Cardiac muscle cell (in vitro differentiated cells and primary cell): ENCODE measurements around the gene ITM2C. TPM values are rescaled to one million over a fixed set of nuclear protein-coding genes. Genes with fewer than 3 reads are reported as not detected.

Experiments used
- DNase-seq, 2 donors: peaks; one replicate each; pipeline versions ENCODE4 v3.0.0 to v3.0.0-alpha.2; 2010 to 2017; ENCODE audit warnings: low read depth in 1 of 2, low spot score in 1 of 2
- H3K27ac ChIP-seq: fragments of 200-600 bp; sonication (generic); 2 replicates; pipeline ENCODE4 v1.5.1; 2016
- H3K27me3 ChIP-seq: fragments of 200-600 bp; sonication (generic); 2 replicates; pipeline ENCODE4 v1.6.0; 2016; ENCODE audit warnings: control low read depth
- H3K36me3 ChIP-seq: fragments of 200-600 bp; sonication (generic); 2 replicates; pipeline ENCODE4 v1.5.1; 2016; ENCODE audit warnings: control low read depth
- H3K4me1 ChIP-seq: fragments of 200-600 bp; sonication (generic); 2 replicates; pipeline ENCODE4 v1.8.1; 2017; ENCODE audit warnings: low read depth, mild to moderate bottlenecking, mixed run types
- H3K4me3 ChIP-seq: fragments of 200-600 bp; sonication (generic); 2 replicates; pipeline ENCODE4 v1.5.1; 2016; ENCODE audit warnings: mild to moderate bottlenecking
- H3K9me3 ChIP-seq: fragments of 200-600 bp; sonication (generic); 2 replicates; pipeline ENCODE4 v1.5.1; 2017; ENCODE audit warnings: low read depth, mild to moderate bottlenecking, control low read depth
- polyA plus RNA-seq: library from polyadenylated mRNA; unstranded; fragments of >200 nt; fragmentation: Nextera tagmentation; extraction: Ambion mirVana; gene quantifications from 2 replicates; pipeline ENCODE4 v1.2.1, GENCODE V29; 2016
- total RNA-seq: library from RNA; depleted of rRNA; stranded (reverse); fragments of >200 nt; gene quantifications from 2 replicates; pipeline ENCODE4 v1.2.3, GENCODE V29; 2016
- TF ChIP-seq, protein P1 (sequence below): IDR thresholded peaks from 2 replicates; pipeline ENCODE4 v1.5.1; 2012; ENCODE audit warnings: low read depth, mild to moderate bottlenecking, low read length

The ITM2C gene
- total and polyA plus RNA-seq, 2 experiments from 2014 or later: 411 to 484 TPM

DNA sequence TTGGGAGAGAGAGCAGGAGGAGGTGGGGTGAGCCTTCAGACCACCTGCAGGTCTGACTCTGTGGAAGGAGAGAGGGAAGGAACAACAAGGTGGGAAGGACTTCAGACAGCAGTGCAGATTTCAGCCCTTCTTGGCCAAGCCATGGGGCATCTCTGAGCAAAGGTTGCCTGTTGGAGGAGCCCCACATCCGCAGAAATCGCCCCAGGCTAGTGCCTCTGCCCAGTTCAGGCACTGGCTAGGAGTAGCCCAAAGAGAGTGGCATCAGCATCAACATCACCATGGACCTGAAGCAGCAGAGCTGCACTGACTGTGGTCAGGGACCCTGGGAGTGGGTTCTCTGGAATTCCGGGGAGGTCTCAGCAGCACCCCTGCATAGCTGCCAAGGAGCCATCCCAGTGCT, 50.1 kb downstream of the ITM2C start:
- no peaks in the 10 kb centered on the region for H3K4me1 ChIP-seq
- TF ChIP-seq, protein P1, sequence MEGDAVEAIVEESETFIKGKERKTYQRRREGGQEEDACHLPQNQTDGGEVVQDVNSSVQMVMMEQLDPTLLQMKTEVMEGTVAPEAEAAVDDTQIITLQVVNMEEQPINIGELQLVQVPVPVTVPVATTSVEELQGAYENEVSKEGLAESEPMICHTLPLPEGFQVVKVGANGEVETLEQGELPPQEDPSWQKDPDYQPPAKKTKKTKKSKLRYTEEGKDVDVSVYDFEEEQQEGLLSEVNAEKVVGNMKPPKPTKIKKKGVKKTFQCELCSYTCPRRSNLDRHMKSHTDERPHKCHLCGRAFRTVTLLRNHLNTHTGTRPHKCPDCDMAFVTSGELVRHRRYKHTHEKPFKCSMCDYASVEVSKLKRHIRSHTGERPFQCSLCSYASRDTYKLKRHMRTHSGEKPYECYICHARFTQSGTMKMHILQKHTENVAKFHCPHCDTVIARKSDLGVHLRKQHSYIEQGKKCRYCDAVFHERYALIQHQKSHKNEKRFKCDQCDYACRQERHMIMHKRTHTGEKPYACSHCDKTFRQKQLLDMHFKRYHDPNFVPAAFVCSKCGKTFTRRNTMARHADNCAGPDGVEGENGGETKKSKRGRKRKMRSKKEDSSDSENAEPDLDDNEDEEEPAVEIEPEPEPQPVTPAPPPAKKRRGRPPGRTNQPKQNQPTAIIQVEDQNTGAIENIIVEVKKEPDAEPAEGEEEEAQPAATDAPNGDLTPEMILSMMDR: no peak
- H3K27me3 ChIP-seq: peaks cover 2% of the 10 kb centered on the region
- H3K4me3 ChIP-seq: no peak overlapping the region
- no peak for DNase-seq
- no peak overlapping the region for H3K27ac ChIP-seq
- no peaks in the 10 kb centered on the region for H3K36me3 ChIP-seq
- no peaks in the 10 kb centered on the region for H3K9me3 ChIP-seq

DNA sequence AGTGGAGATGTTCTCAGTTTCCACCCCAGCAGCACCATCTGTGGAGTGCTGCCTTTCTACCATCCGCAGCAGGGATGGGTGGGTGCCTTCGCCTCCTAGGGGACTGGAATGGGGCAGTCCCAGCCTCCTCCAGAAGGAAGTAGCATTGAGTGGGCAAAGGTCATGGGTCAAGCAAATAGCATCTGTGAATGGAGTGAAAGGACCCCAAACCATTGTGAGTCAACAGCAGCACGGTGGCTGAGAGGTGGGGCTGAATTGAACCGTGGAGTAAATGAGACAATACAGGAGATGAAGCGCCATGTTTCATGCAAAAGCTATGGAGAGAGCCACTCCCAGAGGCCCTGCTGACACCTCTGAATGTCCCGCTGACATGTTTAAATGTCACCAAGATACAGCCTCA, 50.6 kb downstream of the ITM2C start:
- Histone ChIP-seq H3K27me3 (no peaks in the 10 kb centered on the region), H3K4me3 (no peak overlapping the region), H3K27ac (no peak overlapping the region), H3K9me3 (no peaks in the 10 kb centered on the region), H3K36me3 (no peaks in the 10 kb centered on the region), H3K4me1 (no peaks in the 10 kb centered on the region)
- DNase-seq: no peak
- TF ChIP-seq, protein P1: no peak

DNA sequence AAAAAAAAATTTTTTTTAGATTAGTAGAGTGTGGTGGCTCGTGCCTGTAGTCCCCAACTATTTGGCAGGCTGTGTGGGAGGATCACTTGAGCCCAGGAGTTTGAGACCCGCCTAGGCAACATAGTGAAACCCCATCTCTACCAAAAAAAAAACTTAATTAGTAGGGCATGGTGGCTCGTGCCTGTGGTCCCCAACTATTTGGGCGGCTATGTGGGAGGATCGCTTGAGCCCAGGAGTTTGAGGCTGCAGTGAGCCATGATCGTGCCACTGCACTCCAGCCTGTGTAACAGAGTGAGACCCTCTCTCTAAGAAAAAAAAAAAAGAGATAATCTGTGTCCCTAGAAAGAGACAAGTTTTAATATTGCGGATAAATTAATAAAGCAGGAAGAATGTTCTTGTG, 51.5 kb downstream of the ITM2C start:
- H3K4me1 ChIP-seq: no peaks in the 10 kb centered on the region
- H3K27ac ChIP-seq: no peak overlapping the region
- H3K4me3 ChIP-seq: no peak overlapping the region
- H3K36me3 ChIP-seq: no peaks in the 10 kb centered on the region
- DNase-seq: no peak
- TF ChIP-seq, protein P1: no peak
- H3K9me3 ChIP-seq: no peaks in the 10 kb centered on the region
- H3K27me3 ChIP-seq: no peaks in the 10 kb centered on the region

DNA sequence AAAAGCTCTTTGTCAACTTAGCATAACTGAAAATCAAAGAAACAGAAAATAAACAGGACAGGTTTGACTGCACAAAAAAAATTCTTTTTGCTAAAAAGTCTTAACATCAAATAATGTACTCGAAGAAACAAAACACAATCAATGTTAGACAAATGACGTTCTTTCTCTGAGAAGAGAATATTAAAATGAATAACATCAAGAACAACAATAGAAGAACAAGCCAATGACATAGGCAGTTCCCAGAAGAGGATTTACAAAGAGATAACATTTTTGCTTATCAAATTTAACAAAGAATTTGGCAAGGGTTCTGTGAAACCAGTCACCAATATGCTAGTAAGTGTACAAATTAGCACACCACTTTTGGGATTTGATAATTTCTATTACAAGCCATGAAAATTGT, 54.5 kb downstream of the ITM2C start:
- TF ChIP-seq, protein P1: no peak
- Histone ChIP-seq H3K4me1 (no peaks in the 10 kb centered on the region), H3K36me3 (no peaks in the 10 kb centered on the region), H3K4me3 (no peak overlapping the region), H3K9me3 (no peaks in the 10 kb centered on the region), H3K27ac (no peak overlapping the region), H3K27me3 (no peaks in the 10 kb centered on the region)
- DNase-seq: no peak

DNA sequence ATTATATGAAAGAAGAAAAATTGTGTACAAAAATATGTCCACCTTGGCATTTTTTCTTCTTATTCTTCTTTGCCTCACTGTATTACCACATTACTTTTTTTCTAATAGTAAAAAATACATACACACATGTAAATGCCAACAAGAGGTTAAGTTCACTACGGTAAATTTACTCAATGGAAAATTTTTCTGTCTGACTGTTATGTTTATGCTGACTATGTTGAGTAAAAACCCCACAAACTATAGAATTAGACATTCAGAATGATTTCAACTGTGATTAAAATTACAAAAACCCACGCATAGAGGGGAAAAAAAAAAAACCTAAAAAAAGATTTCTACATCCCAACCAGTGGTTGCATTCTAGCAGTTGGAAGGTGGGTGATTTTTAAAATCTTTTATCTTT, 54.9 kb downstream of the ITM2C start:
- H3K27me3 ChIP-seq: no peaks in the 10 kb centered on the region
- TF ChIP-seq, protein P1: no peak
- no peaks in the 10 kb centered on the region for H3K4me1 ChIP-seq
- H3K36me3 ChIP-seq: no peaks in the 10 kb centered on the region
- H3K27ac ChIP-seq: no peak overlapping the region
- no peak for DNase-seq
- H3K9me3 ChIP-seq: no peaks in the 10 kb centered on the region
- no peak overlapping the region for H3K4me3 ChIP-seq

DNA sequence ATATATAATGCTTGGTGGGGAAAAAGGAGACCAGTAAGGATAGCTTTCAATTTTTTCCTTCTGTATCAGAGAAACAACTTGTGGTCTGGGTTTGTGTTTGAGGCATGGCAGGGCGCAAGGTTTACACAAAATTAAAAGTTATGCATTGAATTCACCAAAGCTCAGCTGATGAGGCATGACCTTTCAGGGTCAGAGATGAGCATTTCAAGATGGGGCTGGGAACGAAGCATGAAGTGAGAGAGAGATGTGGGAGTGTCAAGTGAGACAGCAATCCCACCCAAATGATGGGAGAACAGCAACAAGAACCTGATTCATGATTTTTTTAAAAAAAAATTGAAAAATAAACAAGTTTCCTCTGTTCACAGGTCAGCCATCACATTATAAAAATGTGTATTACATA, 55.4 kb downstream of the ITM2C start:
- Histone ChIP-seq H3K9me3 (no peaks in the 10 kb centered on the region), H3K27ac (no peak overlapping the region), H3K36me3 (no peaks in the 10 kb centered on the region), H3K27me3 (no peaks in the 10 kb centered on the region), H3K4me3 (no peak overlapping the region), H3K4me1 (no peaks in the 10 kb centered on the region)
- no peak for DNase-seq
- TF ChIP-seq, protein P1: no peak
